CD8-positive, alpha-beta memory T cell (primary cell): ENCODE measurements around the gene DIPK1B. TPM values are rescaled to one million over a fixed set of nuclear protein-coding genes. Genes with fewer than 3 reads are reported as not detected.

Experiments
- CTCF ChIA-PET: fragments of 350-600 bp; sonication (Branson Sonifier 250); formaldehyde crosslinking; loops from one replicate; lab custom pipeline; 2021; ENCODE audit warnings: antibody characterized with exemption; lab: Charles Lee
- POLR2A ChIA-PET: fragments of 350-600 bp; sonication (Branson Sonifier 250); formaldehyde crosslinking; loops from one replicate; lab custom pipeline; 2021; ENCODE audit warnings: antibody characterized with exemption; lab: Charles Lee
- DNase-seq, 5 donors: peaks; one replicate each; pipeline versions ENCODE4 v3.0.0 to v3.0.0-alpha.2; 2020 to 2022; ENCODE audit warnings: mixed read lengths in 1 of 5
- H3K27ac ChIP-seq: one replicate; pipeline ENCODE4 v1.7.0; 2013; ENCODE audit warnings: low read depth, mild to moderate bottlenecking, low read length, moderate library complexity
- H3K27me3 ChIP-seq: 2 replicates; pipeline ENCODE4 v1.7.0; 2013; ENCODE audit warnings: low read length, mild to moderate bottlenecking; ENCODE audit not compliant: insufficient read depth, poor library complexity, severe bottlenecking
- H3K36me3 ChIP-seq: 2 replicates; pipeline ENCODE4 v1.7.0; 2013; ENCODE audit warnings: mild to moderate bottlenecking, low read length, moderate library complexity; ENCODE audit not compliant: insufficient read depth
- H3K4me1 ChIP-seq: 2 replicates; pipeline ENCODE4 v1.7.0; 2013; ENCODE audit warnings: mild to moderate bottlenecking, low read length, moderate library complexity; ENCODE audit not compliant: insufficient read depth
- H3K4me3 ChIP-seq: 2 replicates; pipeline ENCODE4 v1.7.0; 2013; ENCODE audit warnings: mild to moderate bottlenecking, low read length
- H3K9me3 ChIP-seq: 2 replicates; pipeline ENCODE4 v1.7.0; 2013; ENCODE audit warnings: mild to moderate bottlenecking, low read length
- H3K27ac Mint-ChIP-seq, 8 donors: one replicate each; pipeline ENCODE4 v1.8.0; 2020 to 2021; ENCODE audit warnings: mixed read lengths in 8 of 8, mild to moderate bottlenecking in 6 of 8, inconsistent platforms in 3 of 8, moderate library complexity in 3 of 8
- H3K27me3 Mint-ChIP-seq, 2 donors: one replicate each; pipeline ENCODE4 v1.8.0; 2020 to 2021; ENCODE audit warnings: mixed read lengths in 2 of 2, mild to moderate bottlenecking in 1 of 2, moderate library complexity in 1 of 2
- H3K36me3 Mint-ChIP-seq, 3 donors: one replicate each; pipeline ENCODE4 v1.8.0; 2020 to 2021; ENCODE audit warnings: mixed read lengths in 3 of 3, inconsistent platforms in 1 of 3, mild to moderate bottlenecking in 1 of 3
- H3K4me1 Mint-ChIP-seq, 3 donors: one replicate each; pipeline ENCODE4 v1.8.0; 2020 to 2021; ENCODE audit warnings: mixed read lengths in 3 of 3, inconsistent platforms in 1 of 3, mild to moderate bottlenecking in 1 of 3
- H3K4me3 Mint-ChIP-seq, 7 donors: one replicate each; pipeline ENCODE4 v1.8.0; 2020 to 2021; ENCODE audit warnings: mixed read lengths in 7 of 7, mild to moderate bottlenecking in 6 of 7, moderate library complexity in 4 of 7, inconsistent platforms in 2 of 7
- H3K9me3 Mint-ChIP-seq, 5 donors: one replicate each; pipeline ENCODE4 v1.8.0; 2020 to 2022; ENCODE audit warnings: mixed read lengths in 5 of 5, mild to moderate bottlenecking in 3 of 5, moderate library complexity in 2 of 5, inconsistent platforms in 1 of 5
- polyA plus RNA-seq: library from polyadenylated mRNA; unstranded; fragments of 300-500 nt; fragmentation: Illumina TruSeq; gene quantifications from one replicate; pipeline ENCODE4 v1.2.3, GENCODE V29; 2021
- total RNA-seq, 2 experiments: library from RNA; stranded (reverse); gene quantifications; one replicate each; pipeline ENCODE4 v1.2.3, GENCODE V29; 2021

DIPK1B gene
- total and polyA plus RNA-seq, 3 experiments from 2014 or later = not detected

DNA sequence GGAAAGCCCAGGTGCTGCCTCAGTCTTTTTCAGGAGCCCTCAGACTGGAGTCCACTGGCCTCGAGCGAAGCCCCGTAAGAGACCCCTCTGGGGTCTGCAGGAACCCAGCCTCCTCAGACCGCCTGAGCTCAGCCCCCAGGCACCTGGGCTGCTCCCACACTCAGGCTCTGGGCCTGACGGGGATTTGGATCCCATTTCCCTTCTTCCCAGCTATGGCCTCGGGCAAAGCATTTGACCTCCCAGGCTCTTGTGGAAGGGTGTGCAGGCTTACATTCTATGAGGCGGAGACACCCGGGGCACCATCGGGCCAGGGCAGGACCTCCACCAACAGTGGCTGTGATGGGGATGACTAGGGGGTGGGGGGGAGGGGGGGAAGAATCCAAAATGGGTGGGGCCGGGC is 29.7 kb upstream of the DIPK1B start:
- Histone ChIP-seq H3K9me3 (no peaks in the 10 kb centered on the region), H3K4me3 (no peak overlapping the region), H3K27me3 (no peaks in the 10 kb centered on the region), H3K36me3 (no peaks in the 10 kb centered on the region), H3K4me1 (peaks cover 11% of the 10 kb centered on the region), H3K27ac (no peak overlapping the region)
- Mint-ChIP-seq H3K27ac (no peak overlapping the region), H3K9me3 (no peaks in the 10 kb centered on the region), H3K4me3 (no peak overlapping the region), H3K4me1 (peaks cover 0 to 8% (median 2%) of the 10 kb centered on the region in 3 donors), H3K27me3 (no peaks in the 10 kb centered on the region), H3K36me3 (no peaks in the 10 kb centered on the region)
- no peak for DNase-seq
- POLR2A ChIA-PET = no interaction called here
- CTCF ChIA-PET = interaction anchor here (1.2 kb wide), 1 partner anchor 11 kb away, joined by 5 read pairs; no protein-coding TSS in a partner anchor

DNA sequence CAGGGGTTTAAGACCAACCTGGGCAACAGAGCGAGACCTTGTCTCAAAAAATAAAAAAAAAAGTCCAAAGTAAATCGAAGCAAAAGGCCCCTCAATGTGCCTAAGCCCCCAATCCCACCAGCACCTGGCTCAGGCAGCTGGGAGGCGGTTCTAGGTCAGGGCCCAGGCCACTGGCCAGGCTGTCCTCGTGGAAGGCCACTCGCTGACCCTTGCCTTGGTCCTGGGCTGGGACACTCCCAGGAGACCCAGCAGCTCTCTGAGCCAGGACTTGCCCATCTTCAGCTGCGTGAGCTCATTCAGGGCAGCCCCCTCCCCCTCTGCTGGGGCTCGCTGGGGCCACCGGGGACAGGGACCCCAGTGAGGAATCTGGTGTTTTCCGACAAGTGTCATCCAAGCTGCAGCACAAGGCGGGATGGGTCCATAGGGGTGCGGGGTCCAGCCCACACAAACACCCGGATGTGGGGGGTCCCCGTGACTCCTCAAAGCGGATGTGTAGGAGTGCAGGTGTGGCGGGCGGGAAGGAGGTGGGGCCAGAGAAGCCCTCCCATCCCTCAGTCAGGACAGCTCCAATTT is 29.1 kb upstream of the DIPK1B start:
- H3K4me1 Mint-ChIP-seq = peaks cover 0 to 8% (median 2%) of the 10 kb centered on the region in 3 donors
- H3K4me1 ChIP-seq = peaks cover 11% of the 10 kb centered on the region
- no peak overlapping the region for H3K4me3 ChIP-seq
- no peaks in the 10 kb centered on the region for H3K36me3 ChIP-seq
- no peak overlapping the region for H3K27ac ChIP-seq
- no peak for DNase-seq
- H3K27ac Mint-ChIP-seq = no peak overlapping the region
- no peaks in the 10 kb centered on the region for H3K9me3 ChIP-seq
- ChIA-PET POLR2A (no interaction called here), CTCF (interaction anchor here (1.1 kb wide), 1 partner anchor 11 kb away, joined by 3 read pairs; no protein-coding TSS in a partner anchor)
- H3K9me3 Mint-ChIP-seq = no peaks in the 10 kb centered on the region
- H3K36me3 Mint-ChIP-seq = no peaks in the 10 kb centered on the region
- H3K27me3 ChIP-seq = no peaks in the 10 kb centered on the region
- H3K4me3 Mint-ChIP-seq = no peak overlapping the region
- H3K27me3 Mint-ChIP-seq = no peaks in the 10 kb centered on the region

GRCh38 chr9:136683755-136684154 is 28.6 kb upstream of the DIPK1B start:
- no peaks in the 10 kb centered on the region for H3K9me3 Mint-ChIP-seq
- H3K27me3 Mint-ChIP-seq = no peaks in the 10 kb centered on the region
- Histone ChIP-seq H3K4me1 (peaks cover 11% of the 10 kb centered on the region), H3K27ac (no peak overlapping the region), H3K27me3 (no peaks in the 10 kb centered on the region), H3K9me3 (no peaks in the 10 kb centered on the region), H3K4me3 (no peak overlapping the region), H3K36me3 (no peaks in the 10 kb centered on the region)
- H3K36me3 Mint-ChIP-seq = no peaks in the 10 kb centered on the region
- ChIA-PET CTCF (interaction anchor here (1.1 kb wide), 1 partner anchor 12 kb away, joined by 3 read pairs; no protein-coding TSS in a partner anchor), POLR2A (no interaction called here)
- H3K4me3 Mint-ChIP-seq = peak overlapping the region in 1 of 7 donors; percentile 15
- H3K4me1 Mint-ChIP-seq = peaks cover 0 to 8% (median 2%) of the 10 kb centered on the region in 3 donors
- DNase-seq = no peak
- H3K27ac Mint-ChIP-seq = no peak overlapping the region

GRCh38 chr9:136684339-136684738 is 28.0 kb upstream of the DIPK1B start:
- Histone ChIP-seq H3K27me3 (no peaks in the 10 kb centered on the region), H3K36me3 (no peaks in the 10 kb centered on the region), H3K4me3 (no peak overlapping the region), H3K27ac (no peak overlapping the region), H3K4me1 (peaks cover 11% of the 10 kb centered on the region), H3K9me3 (no peaks in the 10 kb centered on the region)
- Mint-ChIP-seq H3K27me3 (no peaks in the 10 kb centered on the region), H3K36me3 (no peaks in the 10 kb centered on the region), H3K9me3 (no peaks in the 10 kb centered on the region), H3K27ac (no peak overlapping the region), H3K4me1 (peaks cover 0 to 8% (median 2%) of the 10 kb centered on the region in 3 donors), H3K4me3 (peak overlapping the region in 1 of 7 donors; percentile 65)
- CTCF ChIA-PET = no interaction called here
- no peak for DNase-seq
- POLR2A ChIA-PET = no interaction called here

GRCh38 chr9:136684799-136685198 is 27.6 kb upstream of the DIPK1B start:
- no peaks in the 10 kb centered on the region for H3K9me3 ChIP-seq
- H3K4me3 ChIP-seq = no peak overlapping the region
- no peaks in the 10 kb centered on the region for H3K36me3 Mint-ChIP-seq
- H3K27ac ChIP-seq = no peak overlapping the region
- no peaks in the 10 kb centered on the region for H3K27me3 ChIP-seq
- H3K27ac Mint-ChIP-seq = no peak overlapping the region
- DNase-seq = no peak
- H3K27me3 Mint-ChIP-seq = no peaks in the 10 kb centered on the region
- no peaks in the 10 kb centered on the region for H3K36me3 ChIP-seq
- CTCF ChIA-PET = no interaction called here
- H3K4me1 Mint-ChIP-seq = peaks cover 0 to 8% (median 2%) of the 10 kb centered on the region in 3 donors
- peaks cover 11% of the 10 kb centered on the region for H3K4me1 ChIP-seq
- POLR2A ChIA-PET = no interaction called here
- no peak overlapping the region for H3K4me3 Mint-ChIP-seq
- no peaks in the 10 kb centered on the region for H3K9me3 Mint-ChIP-seq

GRCh38 chr9:136685216-136685615 is 27.2 kb upstream of the DIPK1B start:
- Mint-ChIP-seq H3K4me3 (peak overlapping the region in 3 of 7 donors; percentile 26 to 62 (median 44)), H3K4me1 (peaks cover 0 to 8% (median 2%) of the 10 kb centered on the region in 3 donors), H3K9me3 (no peaks in the 10 kb centered on the region), H3K27ac (no peak overlapping the region), H3K27me3 (no peaks in the 10 kb centered on the region), H3K36me3 (no peaks in the 10 kb centered on the region)
- no peak overlapping the region for H3K27ac ChIP-seq
- H3K36me3 ChIP-seq = no peaks in the 10 kb centered on the region
- no peaks in the 10 kb centered on the region for H3K27me3 ChIP-seq
- ChIA-PET POLR2A (no interaction called here), CTCF (no interaction called here)
- H3K4me1 ChIP-seq = peaks cover 11% of the 10 kb centered on the region
- no peak overlapping the region for H3K4me3 ChIP-seq
- H3K9me3 ChIP-seq = no peaks in the 10 kb centered on the region
- DNase-seq = no peak

DNA sequence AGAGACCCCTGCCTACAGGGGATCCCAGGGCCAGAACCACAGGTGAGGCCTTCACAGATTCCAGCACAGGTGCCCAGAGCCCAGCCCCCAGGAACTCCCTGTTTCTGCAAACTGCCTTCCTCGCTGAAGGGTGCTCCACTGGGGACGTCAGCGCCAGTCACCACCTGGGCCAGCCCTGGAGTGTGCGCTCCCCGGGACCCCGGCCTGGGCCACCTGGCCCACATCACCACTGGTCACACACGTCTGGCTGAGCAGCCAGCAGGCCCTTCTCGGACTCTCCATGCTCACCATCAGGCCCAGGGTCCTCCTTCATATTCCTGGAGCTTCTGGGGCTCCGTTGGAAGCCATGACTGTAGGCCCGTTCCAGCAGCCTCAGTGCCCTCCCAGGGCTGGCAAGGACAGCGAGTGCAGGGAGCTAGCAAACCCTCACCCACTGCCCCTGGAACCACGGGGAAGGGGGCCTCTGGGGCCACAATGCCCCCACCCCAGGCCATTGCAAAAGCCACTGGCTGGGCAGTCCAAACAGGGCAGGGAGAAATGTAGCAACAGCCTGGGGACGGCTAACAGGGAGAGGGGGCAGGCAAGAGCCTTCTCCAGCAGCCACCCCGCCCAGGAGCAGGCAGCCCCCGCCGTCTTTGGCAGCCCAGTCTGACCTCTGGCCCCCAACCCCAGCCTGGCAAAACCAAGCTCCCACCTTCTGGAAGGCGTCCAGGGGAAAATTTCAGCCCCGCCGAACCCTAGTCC is 26.4 kb upstream of the DIPK1B start:
- peak overlapping the region; percentile 62 to 92 (median 81) for H3K4me3 Mint-ChIP-seq
- H3K36me3 ChIP-seq = no peaks in the 10 kb centered on the region
- no peaks in the 10 kb centered on the region for H3K9me3 Mint-ChIP-seq
- DNase-seq = no peak
- H3K4me3 ChIP-seq = peak overlapping the region; percentile 37
- H3K4me1 ChIP-seq = peaks cover 11% of the 10 kb centered on the region
- no peaks in the 10 kb centered on the region for H3K27me3 ChIP-seq
- no peaks in the 10 kb centered on the region for H3K27me3 Mint-ChIP-seq
- H3K27ac Mint-ChIP-seq = peak overlapping the region in 2 of 8 donors; percentile 12 to 78
- ChIA-PET POLR2A (no interaction called here), CTCF (interaction anchor here (1.0 kb wide), 1 partner anchor 14 kb away, joined by 4 read pairs; no protein-coding TSS in a partner anchor)
- H3K4me1 Mint-ChIP-seq = peaks cover 0 to 8% (median 2%) of the 10 kb centered on the region in 3 donors
- H3K27ac ChIP-seq = peak overlapping the region; percentile 65
- no peaks in the 10 kb centered on the region for H3K36me3 Mint-ChIP-seq
- no peaks in the 10 kb centered on the region for H3K9me3 ChIP-seq

GRCh38 chr9:136686534-136686793 is 25.9 kb upstream of the DIPK1B start:
- Mint-ChIP-seq H3K9me3 (no peaks in the 10 kb centered on the region), H3K4me3 (peak overlapping the region; percentile 62 to 92 (median 81)), H3K4me1 (peaks cover 0 to 8% (median 2%) of the 10 kb centered on the region in 3 donors), H3K27ac (peak overlapping the region in 1 of 8 donors; percentile 78), H3K36me3 (no peaks in the 10 kb centered on the region), H3K27me3 (no peaks in the 10 kb centered on the region)
- peak overlapping the region; percentile 65 for H3K27ac ChIP-seq
- DNase-seq = no peak
- H3K36me3 ChIP-seq = no peaks in the 10 kb centered on the region
- peaks cover 11% of the 10 kb centered on the region for H3K4me1 ChIP-seq
- peak overlapping the region; percentile 37 for H3K4me3 ChIP-seq
- POLR2A ChIA-PET = interaction anchor here (1.1 kb wide), 1 partner anchor 43 kb away, joined by 3 read pairs; no protein-coding TSS in a partner anchor
- H3K27me3 ChIP-seq = no peaks in the 10 kb centered on the region
- CTCF ChIA-PET = interaction anchor here (1.0 kb wide), 1 partner anchor 15 kb away, joined by 4 read pairs; no protein-coding TSS in a partner anchor
- H3K9me3 ChIP-seq = no peaks in the 10 kb centered on the region
